ENCODE data around the gene GPR17. TPM values are rescaled to one million over a fixed set of nuclear protein-coding genes. Genes with fewer than 3 reads are reported as not detected.

GPR17 gene
- total RNA-seq, 1 experiment from 2014 or later, result not detected

Other genes starting within 250 kb of the GPR17 start
- gene PROC, start 227.7 kb upstream of the GPR17 start, total RNA-seq (2014; rRNA removed; shearing (Covaris generic)), result 0.15 TPM in 1 of 2 replicates, not detected in the other
- gene IWS1, start 119.7 kb upstream of the GPR17 start, total RNA-seq (2014; rRNA removed; shearing (Covaris generic)), result 49.7 and 49.8 TPM in 2 replicates
- not detected in 2 replicates for gene MYO7B, start 110.5 kb upstream of the GPR17 start, total RNA-seq (2014; rRNA removed; shearing (Covaris generic))
- not detected in 2 replicates for gene LIMS2, start 29.4 kb downstream of the GPR17 start, total RNA-seq (2014; rRNA removed; shearing (Covaris generic))
- 7.4 and 8.4 TPM in 2 replicates for gene SFT2D3, start 55.3 kb downstream of the GPR17 start, total RNA-seq (2014; rRNA removed; shearing (Covaris generic))
- gene WDR33, start 165.0 kb downstream of the GPR17 start, total RNA-seq (2014; rRNA removed; shearing (Covaris generic)), result 28.5 and 32.7 TPM in 2 replicates
- 34.4 and 44.1 TPM in 2 replicates for gene POLR2D, start 212.0 kb downstream of the GPR17 start, total RNA-seq (2014; rRNA removed; shearing (Covaris generic))
- 32.1 and 33.4 TPM in 2 replicates for gene AMMECR1L, start 239.8 kb downstream of the GPR17 start, total RNA-seq (2014; rRNA removed; shearing (Covaris generic))

Measured in NCI-H460 (cell line).